ENCODE data around the gene MAP3K13. TPM values are rescaled to one million over a fixed set of nuclear protein-coding genes. Genes with fewer than 3 reads are reported as not detected.
A peak's percentile ranks its signal among the peaks of the same experiment; 100 is the strongest.

The MAP3K13 gene
- total and polyA plus RNA-seq, 2 of the 13 experiments (the other 11 are each of a cell fraction or from before 2014, with no cell fraction given), result 24.2 to 26.5 TPM

DNA sequence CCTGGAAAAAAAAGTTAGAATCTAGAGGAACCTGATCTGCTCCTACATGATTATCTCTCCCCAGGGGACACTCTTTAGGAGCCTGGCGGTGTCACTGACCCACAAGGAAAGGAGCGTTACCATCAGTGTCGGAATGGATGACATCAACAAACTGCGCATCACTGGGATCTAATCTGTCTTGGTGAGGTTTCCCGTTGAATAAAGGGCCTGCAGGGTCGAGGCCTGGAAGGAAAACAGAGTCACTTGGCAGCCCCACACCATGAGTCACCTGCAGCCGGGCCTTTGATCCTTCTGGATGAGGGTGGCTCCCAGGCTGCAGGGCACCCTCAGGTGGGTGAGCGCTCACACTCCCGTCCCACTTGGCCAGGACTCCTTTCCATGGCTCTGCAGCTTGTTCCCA is 164.4 kb downstream of the MAP3K13 start:
- CTCF ChIA-PET (ENCODE audit: low intra/inter-chr PET ratio, low total read pairs), result no interaction called here
- no peak overlapping the region for H3K4me3 ChIP-seq (replicated peaks in 1 of 3; ENCODE audit: insufficient read depth in 1 of 3, low read depth in 2 of 3, low read length in 3 of 3)
- POLR2A ChIA-PET, result no interaction called here
- intact Hi-C loops (cut with micrococcal nuclease; ENCODE audit: unreplicated experiment) (no loop called here), in situ Hi-C loops (cut with HindIII; ENCODE audit: extremely low pct_ligation_motif_present, low pct_unique_long_range_greater_than_20kb) (no loop called here)
- no TSS peak for BruUV-seq (replicated peaks)
- H3K9ac ChIP-seq (ENCODE audit: insufficient read depth, low read depth, low read length), result no peak overlapping the region
- H3K36me3 ChIP-seq (replicated peaks in 1 of 2; ENCODE audit: control insufficient read depth in 1 of 2, insufficient read depth in 2 of 2, low read length in 2 of 2), result no peaks in the 10 kb centered on the region
- peak; percentile 52 for DNase-seq (ENCODE audit: low spot score)
- 23% methylated on average over 7 of the region's 9 CpGs for WGBS (ENCODE audit: low lambda C conversion rate)
- H3K27me3 ChIP-seq (ENCODE audit: control insufficient read depth in 1 of 2, insufficient read depth in 2 of 2, low read length in 2 of 2), result 0 out of 5 replicates have a peak, but pooled peaks cover 0 to 3% of the 10 kb centered on the region in 2 experiments
- no peaks in the 10 kb centered on the region for H4K20me1 ChIP-seq (ENCODE audit: insufficient read depth, low read length)
- H3K4me2 ChIP-seq (ENCODE audit: low read depth, low read length), result peak overlapping the region; percentile 49; the same call in 1 of the 2 replicates
- H3K79me2 ChIP-seq (ENCODE audit: insufficient read depth, low read length), result no peaks in the 10 kb centered on the region
- no peak overlapping the region for H3K27ac ChIP-seq (ENCODE audit: extremely low read length, insufficient read depth, low read length)
- H3K9me3 ChIP-seq (ENCODE audit: low read length), result no peaks in the 10 kb centered on the region
- peak; percentile 80 for ATAC-seq
- H2AFZ ChIP-seq (ENCODE audit: low read length), result no peak overlapping the region
- peaks cover 6% of the 10 kb centered on the region; the same call in 1 of the 2 replicates for H3K4me1 ChIP-seq (ENCODE audit: insufficient read depth, low read length)
- FAIRE-seq, result no peak
- TF ChIP-seq GABPB1 (CRISPR knock-in tag; IDR thresholded peaks at IDR 0.05) (0 out of 2 replicates have a peak, but pooled peaks have one; percentile 32), FOSL1 (CRISPR knock-in tag; IDR thresholded peaks at IDR 0.05; ENCODE audit: borderline replicate concordance) (0 out of 2 replicates have a peak, but pooled peaks have one; percentile 32), IRF2 (CRISPR knock-in tag; IDR thresholded peaks at IDR 0.05) (no peak), HNRNPL (IDR thresholded peaks at IDR 0.05; ENCODE audit: low read depth, low read length) (0 out of 2 replicates have a peak, but pooled peaks have one; percentile 33), FOXA1 (IDR thresholded peaks at IDR 0.05) (no peak), FOXA1 (CRISPR knock-in tag; IDR thresholded peaks at IDR 0.05) (no peak), TCF7 (IDR thresholded peaks at IDR 0.05; ENCODE audit: low read depth) (peak; percentile 56; the same call in 1 of the 2 replicates), HHEX (CRISPR knock-in tag; IDR thresholded peaks at IDR 0.05) (no peak), HMG20A (CRISPR knock-in tag; IDR thresholded peaks at IDR 0.05; ENCODE audit: borderline replicate concordance) (peak; percentile 33; the same call in 1 of the 2 replicates), BHLHE40 (IDR thresholded peaks at IDR 0.05; ENCODE audit: low read length) (peak; percentile 57)
- TF ChIP-seq, protein P1, sequence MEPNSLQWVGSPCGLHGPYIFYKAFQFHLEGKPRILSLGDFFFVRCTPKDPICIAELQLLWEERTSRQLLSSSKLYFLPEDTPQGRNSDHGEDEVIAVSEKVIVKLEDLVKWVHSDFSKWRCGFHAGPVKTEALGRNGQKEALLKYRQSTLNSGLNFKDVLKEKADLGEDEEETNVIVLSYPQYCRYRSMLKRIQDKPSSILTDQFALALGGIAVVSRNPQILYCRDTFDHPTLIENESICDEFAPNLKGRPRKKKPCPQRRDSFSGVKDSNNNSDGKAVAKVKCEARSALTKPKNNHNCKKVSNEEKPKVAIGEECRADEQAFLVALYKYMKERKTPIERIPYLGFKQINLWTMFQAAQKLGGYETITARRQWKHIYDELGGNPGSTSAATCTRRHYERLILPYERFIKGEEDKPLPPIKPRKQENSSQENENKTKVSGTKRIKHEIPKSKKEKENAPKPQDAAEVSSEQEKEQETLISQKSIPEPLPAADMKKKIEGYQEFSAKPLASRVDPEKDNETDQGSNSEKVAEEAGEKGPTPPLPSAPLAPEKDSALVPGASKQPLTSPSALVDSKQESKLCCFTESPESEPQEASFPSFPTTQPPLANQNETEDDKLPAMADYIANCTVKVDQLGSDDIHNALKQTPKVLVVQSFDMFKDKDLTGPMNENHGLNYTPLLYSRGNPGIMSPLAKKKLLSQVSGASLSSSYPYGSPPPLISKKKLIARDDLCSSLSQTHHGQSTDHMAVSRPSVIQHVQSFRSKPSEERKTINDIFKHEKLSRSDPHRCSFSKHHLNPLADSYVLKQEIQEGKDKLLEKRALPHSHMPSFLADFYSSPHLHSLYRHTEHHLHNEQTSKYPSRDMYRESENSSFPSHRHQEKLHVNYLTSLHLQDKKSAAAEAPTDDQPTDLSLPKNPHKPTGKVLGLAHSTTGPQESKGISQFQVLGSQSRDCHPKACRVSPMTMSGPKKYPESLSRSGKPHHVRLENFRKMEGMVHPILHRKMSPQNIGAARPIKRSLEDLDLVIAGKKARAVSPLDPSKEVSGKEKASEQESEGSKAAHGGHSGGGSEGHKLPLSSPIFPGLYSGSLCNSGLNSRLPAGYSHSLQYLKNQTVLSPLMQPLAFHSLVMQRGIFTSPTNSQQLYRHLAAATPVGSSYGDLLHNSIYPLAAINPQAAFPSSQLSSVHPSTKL (CRISPR knock-in tag; IDR thresholded peaks at IDR 0.05), result peak; percentile 38; the same call in 1 of the 2 replicates
- TF ChIP-seq, protein P2, sequence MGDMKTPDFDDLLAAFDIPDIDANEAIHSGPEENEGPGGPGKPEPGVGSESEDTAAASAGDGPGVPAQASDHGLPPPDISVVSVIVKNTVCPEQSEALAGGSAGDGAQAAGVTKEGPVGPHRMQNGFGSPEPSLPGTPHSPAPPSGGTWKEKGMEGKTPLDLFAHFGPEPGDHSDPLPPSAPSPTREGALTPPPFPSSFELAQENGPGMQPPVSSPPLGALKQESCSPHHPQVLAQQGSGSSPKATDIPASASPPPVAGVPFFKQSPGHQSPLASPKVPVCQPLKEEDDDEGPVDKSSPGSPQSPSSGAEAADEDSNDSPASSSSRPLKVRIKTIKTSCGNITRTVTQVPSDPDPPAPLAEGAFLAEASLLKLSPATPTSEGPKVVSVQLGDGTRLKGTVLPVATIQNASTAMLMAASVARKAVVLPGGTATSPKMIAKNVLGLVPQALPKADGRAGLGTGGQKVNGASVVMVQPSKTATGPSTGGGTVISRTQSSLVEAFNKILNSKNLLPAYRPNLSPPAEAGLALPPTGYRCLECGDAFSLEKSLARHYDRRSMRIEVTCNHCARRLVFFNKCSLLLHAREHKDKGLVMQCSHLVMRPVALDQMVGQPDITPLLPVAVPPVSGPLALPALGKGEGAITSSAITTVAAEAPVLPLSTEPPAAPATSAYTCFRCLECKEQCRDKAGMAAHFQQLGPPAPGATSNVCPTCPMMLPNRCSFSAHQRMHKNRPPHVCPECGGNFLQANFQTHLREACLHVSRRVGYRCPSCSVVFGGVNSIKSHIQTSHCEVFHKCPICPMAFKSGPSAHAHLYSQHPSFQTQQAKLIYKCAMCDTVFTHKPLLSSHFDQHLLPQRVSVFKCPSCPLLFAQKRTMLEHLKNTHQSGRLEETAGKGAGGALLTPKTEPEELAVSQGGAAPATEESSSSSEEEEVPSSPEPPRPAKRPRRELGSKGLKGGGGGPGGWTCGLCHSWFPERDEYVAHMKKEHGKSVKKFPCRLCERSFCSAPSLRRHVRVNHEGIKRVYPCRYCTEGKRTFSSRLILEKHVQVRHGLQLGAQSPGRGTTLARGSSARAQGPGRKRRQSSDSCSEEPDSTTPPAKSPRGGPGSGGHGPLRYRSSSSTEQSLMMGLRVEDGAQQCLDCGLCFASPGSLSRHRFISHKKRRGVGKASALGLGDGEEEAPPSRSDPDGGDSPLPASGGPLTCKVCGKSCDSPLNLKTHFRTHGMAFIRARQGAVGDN (CRISPR knock-in tag; IDR thresholded peaks at IDR 0.05), result peak; percentile 24; the same call in 1 of the 2 replicates
- TF ChIP-seq, protein P3, sequence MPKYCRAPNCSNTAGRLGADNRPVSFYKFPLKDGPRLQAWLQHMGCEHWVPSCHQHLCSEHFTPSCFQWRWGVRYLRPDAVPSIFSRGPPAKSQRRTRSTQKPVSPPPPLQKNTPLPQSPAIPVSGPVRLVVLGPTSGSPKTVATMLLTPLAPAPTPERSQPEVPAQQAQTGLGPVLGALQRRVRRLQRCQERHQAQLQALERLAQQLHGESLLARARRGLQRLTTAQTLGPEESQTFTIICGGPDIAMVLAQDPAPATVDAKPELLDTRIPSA (CRISPR knock-in tag; IDR thresholded peaks at IDR 0.05; ENCODE audit: borderline replicate concordance), result no peak
- TF ChIP-seq, protein P4, sequence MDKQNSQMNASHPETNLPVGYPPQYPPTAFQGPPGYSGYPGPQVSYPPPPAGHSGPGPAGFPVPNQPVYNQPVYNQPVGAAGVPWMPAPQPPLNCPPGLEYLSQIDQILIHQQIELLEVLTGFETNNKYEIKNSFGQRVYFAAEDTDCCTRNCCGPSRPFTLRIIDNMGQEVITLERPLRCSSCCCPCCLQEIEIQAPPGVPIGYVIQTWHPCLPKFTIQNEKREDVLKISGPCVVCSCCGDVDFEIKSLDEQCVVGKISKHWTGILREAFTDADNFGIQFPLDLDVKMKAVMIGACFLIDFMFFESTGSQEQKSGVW (CRISPR knock-in tag; IDR thresholded peaks at IDR 0.05; ENCODE audit: borderline replicate concordance), result no peak
- TF ChIP-seq, protein P5, sequence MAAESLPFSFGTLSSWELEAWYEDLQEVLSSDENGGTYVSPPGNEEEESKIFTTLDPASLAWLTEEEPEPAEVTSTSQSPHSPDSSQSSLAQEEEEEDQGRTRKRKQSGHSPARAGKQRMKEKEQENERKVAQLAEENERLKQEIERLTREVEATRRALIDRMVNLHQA (CRISPR knock-in tag; IDR thresholded peaks at IDR 0.05), result no peak

All from HepG2 (cell line).